Measurements from ENCODE around the gene RXFP1.

DNA sequence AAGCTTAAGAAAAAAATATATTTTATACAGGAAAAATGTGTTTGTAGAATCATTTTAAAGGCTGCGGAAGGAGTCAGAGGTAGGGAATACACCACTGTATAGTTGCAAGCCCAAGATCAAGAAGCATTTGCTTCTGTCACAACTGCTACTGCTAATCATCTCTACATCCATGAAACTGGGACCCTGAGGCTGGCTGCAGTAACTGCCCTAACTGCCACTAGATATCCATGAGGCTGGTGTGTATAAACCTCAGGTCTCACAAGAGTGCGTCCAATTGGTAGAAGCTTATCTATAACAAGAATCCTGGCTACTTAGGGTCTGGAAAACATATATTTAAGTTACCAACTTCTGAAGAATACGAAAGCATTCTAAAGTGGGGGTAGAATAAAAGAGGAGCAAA, 69.1 kb downstream of the RXFP1 start:
- TF ChIP-seq, protein P1, sequence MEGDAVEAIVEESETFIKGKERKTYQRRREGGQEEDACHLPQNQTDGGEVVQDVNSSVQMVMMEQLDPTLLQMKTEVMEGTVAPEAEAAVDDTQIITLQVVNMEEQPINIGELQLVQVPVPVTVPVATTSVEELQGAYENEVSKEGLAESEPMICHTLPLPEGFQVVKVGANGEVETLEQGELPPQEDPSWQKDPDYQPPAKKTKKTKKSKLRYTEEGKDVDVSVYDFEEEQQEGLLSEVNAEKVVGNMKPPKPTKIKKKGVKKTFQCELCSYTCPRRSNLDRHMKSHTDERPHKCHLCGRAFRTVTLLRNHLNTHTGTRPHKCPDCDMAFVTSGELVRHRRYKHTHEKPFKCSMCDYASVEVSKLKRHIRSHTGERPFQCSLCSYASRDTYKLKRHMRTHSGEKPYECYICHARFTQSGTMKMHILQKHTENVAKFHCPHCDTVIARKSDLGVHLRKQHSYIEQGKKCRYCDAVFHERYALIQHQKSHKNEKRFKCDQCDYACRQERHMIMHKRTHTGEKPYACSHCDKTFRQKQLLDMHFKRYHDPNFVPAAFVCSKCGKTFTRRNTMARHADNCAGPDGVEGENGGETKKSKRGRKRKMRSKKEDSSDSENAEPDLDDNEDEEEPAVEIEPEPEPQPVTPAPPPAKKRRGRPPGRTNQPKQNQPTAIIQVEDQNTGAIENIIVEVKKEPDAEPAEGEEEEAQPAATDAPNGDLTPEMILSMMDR (IDR thresholded peaks at IDR 0.05; ENCODE audit: low read depth, low read length, poor library complexity, severe bottlenecking) = no peak
- TF ChIP-seq EZH2phosphoT487 (IDR thresholded peaks at IDR 0.05; ENCODE audit: borderline replicate concordance, low read length) = no peak

Measured in DOHH2 (cell line).